ENCODE measurements around the gene MYBL2.

- TF ChIP-seq, protein P1, sequence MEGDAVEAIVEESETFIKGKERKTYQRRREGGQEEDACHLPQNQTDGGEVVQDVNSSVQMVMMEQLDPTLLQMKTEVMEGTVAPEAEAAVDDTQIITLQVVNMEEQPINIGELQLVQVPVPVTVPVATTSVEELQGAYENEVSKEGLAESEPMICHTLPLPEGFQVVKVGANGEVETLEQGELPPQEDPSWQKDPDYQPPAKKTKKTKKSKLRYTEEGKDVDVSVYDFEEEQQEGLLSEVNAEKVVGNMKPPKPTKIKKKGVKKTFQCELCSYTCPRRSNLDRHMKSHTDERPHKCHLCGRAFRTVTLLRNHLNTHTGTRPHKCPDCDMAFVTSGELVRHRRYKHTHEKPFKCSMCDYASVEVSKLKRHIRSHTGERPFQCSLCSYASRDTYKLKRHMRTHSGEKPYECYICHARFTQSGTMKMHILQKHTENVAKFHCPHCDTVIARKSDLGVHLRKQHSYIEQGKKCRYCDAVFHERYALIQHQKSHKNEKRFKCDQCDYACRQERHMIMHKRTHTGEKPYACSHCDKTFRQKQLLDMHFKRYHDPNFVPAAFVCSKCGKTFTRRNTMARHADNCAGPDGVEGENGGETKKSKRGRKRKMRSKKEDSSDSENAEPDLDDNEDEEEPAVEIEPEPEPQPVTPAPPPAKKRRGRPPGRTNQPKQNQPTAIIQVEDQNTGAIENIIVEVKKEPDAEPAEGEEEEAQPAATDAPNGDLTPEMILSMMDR (conservative IDR thresholded peaks at IDR 0.05; ENCODE audit: low read depth, low read length), result no peak
- TF ChIP-seq EZH2 (IDR thresholded peaks at IDR 0.05; ENCODE audit: low read length, unreplicated experiment), result no peak
These were observed 56.3 kb downstream of the MYBL2 start for GRCh38 chr20:43723186-43723585.

Data from PC-3 (cell line).